Skin epidermis (tissue), 12 donors: ENCODE measurements around the gene RRAGD.

Source experiments
- H3K27ac ChIP-seq, 21 experiments: fragments of 200-600 bp; sonication (generic) in 11 of 21; one replicate each; pipeline ENCODE4 v1.5.0; 2020; ENCODE audit warnings: mild to moderate bottlenecking in 3 of 21, inconsistent platforms in 2 of 21, moderate library complexity in 2 of 21
- H3K4me3 ChIP-seq, 7 experiments: fragments of 200-600 bp; sonication (generic) in 2 of 7; one replicate each; pipeline ENCODE4 v1.5.0; 2020; ENCODE audit warnings: inconsistent platforms in 2 of 7, mild to moderate bottlenecking in 2 of 7, moderate library complexity in 1 of 7

Gene RRAGD

GRCh38 chr6:89352278-89353117, 59.6 kb downstream of the RRAGD start, which contains the start of gene UBE2J1:
Gene UBE2J1 (minus strand): TSS chr6:89352722. CDS start chr6:89352569, 153 bp downstream.
- Histone ChIP-seq H3K27ac (peak within 1 kb of the TSS; percentile 89 to 99 (median 96)), H3K4me3 (peak within 1 kb of the TSS; percentile 54 to 98 (median 84))

DNA sequence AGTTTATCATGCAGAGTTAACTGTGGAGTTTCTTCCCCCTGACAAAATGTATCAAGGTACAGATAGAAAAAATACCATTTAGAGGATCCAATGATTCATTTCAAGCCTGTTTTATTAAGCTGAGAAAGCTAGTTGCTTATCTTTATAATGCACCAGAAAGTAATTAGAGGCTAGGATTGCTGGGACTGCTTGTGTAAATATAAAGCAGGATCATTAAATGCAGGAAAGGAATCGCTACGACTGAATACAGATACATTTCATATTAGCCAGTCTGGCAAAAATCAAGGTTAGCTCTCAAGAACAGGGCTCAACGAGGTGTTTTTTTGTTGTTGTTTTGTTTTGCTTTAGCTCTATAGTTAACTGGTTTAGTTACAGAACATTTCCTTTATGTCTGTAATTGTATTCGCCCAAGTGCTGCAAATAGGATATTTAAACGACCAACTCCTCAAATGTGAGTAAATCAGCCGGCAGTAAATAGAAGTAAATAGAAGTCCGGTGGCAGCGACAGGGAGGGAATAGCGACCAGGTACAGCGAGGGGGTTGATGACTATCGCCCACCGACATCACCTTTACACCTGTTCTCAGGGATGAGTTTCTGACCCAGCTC, 60.3 kb downstream of the RRAGD start:
- H3K27ac ChIP-seq = peak overlapping the region; percentile 89 to 99 (median 96)

GRCh38 chr6:89350281-89350966, 61.6 kb downstream of the RRAGD start:
- Histone ChIP-seq H3K27ac (peak overlapping the region in 6 of 21 experiments; percentile 23 to 99 (median 92)), H3K4me3 (peak overlapping the region in 4 of 7 experiments; percentile 54 to 96 (median 75))

More for the DNA sequence above, 60.3 kb downstream of the RRAGD start:
- peak overlapping the region; percentile 54 to 98 (median 84) for H3K4me3 ChIP-seq

- no peak overlapping the region for H3K4me3 ChIP-seq
- no peak overlapping the region for H3K27ac ChIP-seq
Measured at GRCh38 chr6:89348372-89348771, 63.7 kb downstream of the RRAGD start.

DNA sequence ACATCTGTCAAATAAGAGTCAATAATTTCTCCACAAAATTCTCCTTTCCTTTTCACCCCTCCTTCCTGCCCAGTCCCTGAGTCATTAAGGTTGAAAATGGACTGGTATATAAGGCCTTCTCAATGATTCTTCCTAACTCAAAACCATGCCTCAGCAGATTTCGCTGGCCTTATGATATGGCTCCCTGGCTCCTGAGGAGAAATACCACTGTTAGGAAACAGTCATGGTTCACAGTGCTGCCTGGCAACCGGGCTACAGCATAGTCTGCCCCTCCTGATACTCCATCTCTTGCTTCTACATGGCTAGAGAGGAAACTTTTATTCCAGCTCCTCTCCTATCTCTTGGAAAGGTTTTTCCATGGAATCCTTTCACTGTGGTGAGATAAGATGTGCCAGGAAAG, 64.2 kb downstream of the RRAGD start:
- Histone ChIP-seq H3K4me3 (no peak overlapping the region), H3K27ac (no peak overlapping the region)

DNA sequence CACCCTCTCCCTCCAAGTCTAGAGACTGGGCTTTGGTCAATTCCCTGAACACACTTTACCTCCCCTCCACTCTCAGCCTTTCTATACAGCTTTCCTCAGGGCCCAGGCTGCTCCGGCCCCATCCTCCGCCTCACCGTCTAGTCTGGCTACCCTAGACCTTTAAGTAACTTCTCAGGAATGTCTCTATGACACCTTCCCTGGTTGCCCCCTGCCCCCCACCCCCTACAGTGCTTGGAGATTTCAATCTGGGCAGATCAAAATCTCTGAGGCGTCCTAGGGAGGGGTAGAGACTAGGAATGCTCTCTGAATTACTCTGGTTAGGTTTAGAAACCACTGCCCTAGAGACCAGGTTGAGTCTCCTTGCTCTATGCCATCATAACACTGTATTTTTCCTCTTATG, 65.6 kb downstream of the RRAGD start:
- no peak overlapping the region for H3K4me3 ChIP-seq
- no peak overlapping the region for H3K27ac ChIP-seq

DNA sequence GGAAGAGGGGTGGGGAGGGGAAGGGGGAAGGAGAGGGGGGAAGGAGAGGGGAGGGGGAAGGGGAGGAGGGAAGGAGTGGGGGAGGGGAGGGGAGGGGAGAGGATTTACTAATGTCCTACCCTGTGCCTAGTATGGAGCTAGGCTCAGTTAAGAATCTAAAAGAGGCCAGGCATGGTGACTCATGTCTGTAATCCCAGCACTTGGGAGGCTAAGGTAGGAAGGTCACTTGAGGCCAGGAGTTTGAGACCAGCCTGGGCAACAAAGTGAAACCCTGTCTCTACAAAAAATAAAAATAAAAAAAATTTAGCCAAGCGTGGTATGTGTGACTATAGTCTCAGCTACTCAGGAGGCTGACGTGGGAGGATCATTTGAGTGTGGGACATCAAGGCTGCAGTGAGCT, 72.5 kb downstream of the RRAGD start:
- H3K27ac ChIP-seq = no peak overlapping the region
- no peak overlapping the region for H3K4me3 ChIP-seq

GRCh38 chr6:89335164-89335563, 76.9 kb downstream of the RRAGD start:
- no peak overlapping the region for H3K27ac ChIP-seq
- no peak overlapping the region for H3K4me3 ChIP-seq

DNA sequence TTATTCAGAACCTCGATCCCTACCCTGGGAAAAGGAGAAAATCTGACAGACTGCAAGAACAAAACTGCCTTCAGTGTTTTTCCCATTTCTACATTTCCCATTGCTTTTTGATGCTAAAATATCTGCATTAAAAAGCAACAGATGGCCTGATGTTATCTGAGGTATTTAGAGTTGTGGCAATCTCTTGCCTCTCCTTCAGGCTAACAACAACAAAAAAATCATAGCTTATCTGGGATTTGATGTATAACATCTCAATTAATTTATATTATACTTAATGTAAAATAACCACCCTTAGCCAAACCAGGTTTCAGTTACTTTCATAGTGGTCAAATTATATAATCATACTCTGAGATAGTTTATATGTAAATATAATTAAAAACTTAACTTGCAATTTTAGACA, 81.2 kb downstream of the RRAGD start:
- Histone ChIP-seq H3K27ac (no peak overlapping the region), H3K4me3 (no peak overlapping the region)

DNA sequence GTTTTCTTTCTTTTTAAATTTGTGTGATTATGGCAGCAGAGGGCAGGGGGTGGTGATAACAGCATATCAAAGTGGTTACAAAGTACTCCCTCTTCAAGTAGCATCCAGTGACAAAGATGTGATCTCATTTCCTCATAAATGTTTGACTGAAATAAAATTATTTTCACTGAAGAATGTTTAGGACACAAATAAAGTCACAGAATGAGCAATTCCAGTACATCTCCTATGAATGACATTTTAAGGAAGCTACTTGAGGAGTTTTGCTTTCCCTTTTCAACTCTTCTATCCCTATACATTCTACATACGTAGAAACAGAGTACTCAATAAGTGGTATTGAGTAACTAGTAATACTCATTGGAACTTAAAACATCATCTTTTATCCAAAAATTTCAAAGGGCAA, 83.1 kb downstream of the RRAGD start:
- H3K4me3 ChIP-seq = no peak overlapping the region
- H3K27ac ChIP-seq = no peak overlapping the region

GRCh38 chr6:89324304-89324703, 87.8 kb downstream of the RRAGD start:
- H3K27ac ChIP-seq = no peak overlapping the region

GRCh38 chr6:89323511-89323971, 88.5 kb downstream of the RRAGD start:
- no peak overlapping the region for H3K27ac ChIP-seq
- no peak overlapping the region for H3K4me3 ChIP-seq

More at GRCh38 chr6:89324304-89324703, 87.8 kb downstream of the RRAGD start:
- H3K4me3 ChIP-seq = no peak overlapping the region

- Histone ChIP-seq H3K27ac (no peak overlapping the region), H3K4me3 (no peak overlapping the region)
Measured at GRCh38 chr6:89321131-89321970, 90.7 kb downstream of the RRAGD start.

GRCh38 chr6:89320012-89320559, 92.0 kb downstream of the RRAGD start:
- H3K27ac ChIP-seq = no peak overlapping the region
- no peak overlapping the region for H3K4me3 ChIP-seq

DNA sequence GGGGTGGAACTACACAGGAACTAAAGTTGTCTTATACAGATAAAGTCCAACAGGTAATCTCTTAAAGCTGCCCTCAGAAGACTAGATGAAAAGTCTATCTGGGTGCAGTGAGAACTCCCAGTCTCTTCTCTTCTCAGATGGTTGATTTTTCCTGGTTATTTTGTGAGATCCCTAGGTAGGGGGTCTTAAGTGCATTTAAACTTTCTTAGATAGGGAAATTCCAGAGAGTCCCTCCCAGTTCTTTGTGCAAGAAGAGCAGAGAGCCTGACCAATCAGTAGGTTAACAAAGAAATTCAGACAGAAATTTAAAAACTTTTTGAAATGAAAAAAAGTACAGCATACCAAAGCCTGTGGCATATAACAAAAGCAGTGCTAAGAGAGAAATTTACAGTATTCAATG, 95.0 kb downstream of the RRAGD start:
- no peak overlapping the region for H3K4me3 ChIP-seq

GRCh38 chr6:89315249-89315885, 96.7 kb downstream of the RRAGD start, which contains the start of gene GABRR2:
Gene GABRR2 (minus strand): TSS chr6:89315299. CDS start chr6:89315165, 134 bp downstream.
- H3K27ac ChIP-seq = no peak within 1 kb of the TSS
- no peak within 1 kb of the TSS for H3K4me3 ChIP-seq

More for the DNA sequence above, 95.0 kb downstream of the RRAGD start:
- H3K27ac ChIP-seq = no peak overlapping the region

GRCh38 chr6:89314692-89315091, 97.4 kb downstream of the RRAGD start:
- no peak overlapping the region for H3K4me3 ChIP-seq
- no peak overlapping the region for H3K27ac ChIP-seq
